Keratinocyte (primary cell): ENCODE data around the gene SMURF2.

Experiments used
- CTCF ChIP-seq, 3 experiments: IDR thresholded peaks in 1 of 3; conservative IDR thresholded peaks in 1 of 3; optimal IDR thresholded peaks in 1 of 3; 2 replicates in 2 of 3; 3 replicates in 1 of 3; pipeline versions ENCODE3 to v1.5.1; 2011; ENCODE audit warnings: low read length in 3 of 3, mild to moderate bottlenecking in 3 of 3, moderate library complexity in 2 of 3, control low read depth in 1 of 3, inconsistent platforms in 1 of 3; ENCODE audit not compliant: insufficient read depth in 2 of 3; ENCODE audit errors: extremely low read depth in 1 of 3
- EZH2 ChIP-seq: IDR thresholded peaks from one replicate; pipeline ENCODE4 v1.6.1; 2012; ENCODE audit warnings: inconsistent platforms, mild to moderate bottlenecking, low read length, moderate library complexity

DNA sequence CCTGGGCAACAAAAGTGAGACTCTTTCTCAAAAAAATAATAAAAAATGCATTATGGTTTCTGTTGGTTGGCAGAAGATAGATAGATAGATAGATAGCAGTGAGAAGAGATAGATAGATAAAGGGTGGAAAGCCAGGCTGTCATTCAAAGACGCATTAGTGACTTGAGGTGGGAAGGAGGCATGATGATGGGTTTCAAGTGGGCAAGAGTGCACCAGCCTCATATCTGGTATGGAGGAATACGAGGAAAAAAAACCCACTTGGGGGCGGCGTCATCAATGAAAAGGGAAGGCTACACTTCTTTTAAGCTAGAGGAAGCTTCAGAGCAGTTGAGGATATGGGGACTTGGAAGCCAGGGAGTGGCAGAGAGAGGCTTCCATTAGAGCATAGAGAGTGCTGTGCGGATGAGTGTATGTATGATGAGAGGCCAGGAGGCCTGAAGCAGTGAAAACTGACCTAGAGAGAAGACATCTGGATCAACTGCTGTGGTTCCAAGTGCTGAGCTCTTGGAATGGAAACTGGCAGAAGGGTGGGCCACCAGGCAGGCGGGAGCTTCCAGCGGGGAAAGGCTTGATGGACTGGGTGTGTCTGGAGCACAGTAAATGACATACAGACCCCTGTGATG, 123.5 kb downstream of the SMURF2 start:
- no peak for TF ChIP-seq CTCF (optimal IDR thresholded peaks at IDR 0.05 in 1 of 3, IDR thresholded peaks at IDR 0.05 in 1 of 3, conservative IDR thresholded peaks at IDR 0.05 in 1 of 3; ENCODE audit: extremely low read depth in 1 of 3, insufficient read depth in 2 of 3, low read length in 3 of 3)
- TF ChIP-seq EZH2 = no peak
